Measurements from ENCODE around the gene SLC17A4. TPM values are rescaled to one million over a fixed set of nuclear protein-coding genes. Genes with fewer than 3 reads are reported as not detected.

Gene SLC17A4
- total RNA-seq, 1 experiment from 2014 or later = not detected

DNA sequence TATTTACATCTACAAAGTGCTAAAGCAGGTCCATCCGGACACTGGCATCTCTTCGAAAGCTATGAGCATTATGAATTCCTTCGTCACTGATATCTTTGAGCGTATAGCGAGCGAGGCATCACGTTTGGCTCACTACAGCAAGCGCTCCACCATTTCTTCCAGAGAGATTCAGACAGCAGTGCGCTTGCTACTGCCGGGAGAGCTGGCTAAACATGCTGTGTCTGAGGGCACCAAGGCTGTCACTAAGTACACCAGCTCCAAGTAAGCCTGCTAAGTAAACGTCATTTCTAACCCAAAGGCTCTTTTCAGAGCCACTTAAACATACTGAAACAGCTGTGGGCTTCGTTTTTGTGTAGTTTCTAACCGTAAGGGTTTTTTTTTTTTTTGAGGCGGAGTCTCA lies 27.5 kb upstream of the SLC17A4 start:
- no TSS peak for BruUV-seq (replicated peaks)
- Histone ChIP-seq H3K27me3 (replicated peaks; ENCODE audit: insufficient read depth, low read depth, low read length, poor library complexity) (no peaks in the 10 kb centered on the region), H3K36me3 (ENCODE audit: insufficient read depth, low read length, poor library complexity, severe bottlenecking) (no peaks in the 10 kb centered on the region), H3K27ac (ENCODE audit: low read depth, low read length, poor library complexity, severe bottlenecking) (no peak overlapping the region), H3K9me3 (ENCODE audit: low read depth, low read length, poor library complexity, severe bottlenecking) (no peaks in the 10 kb centered on the region), H3K4me1 (ENCODE audit: insufficient read depth, low read length, poor library complexity, severe bottlenecking) (no peaks in the 10 kb centered on the region), H3K4me3 (ENCODE audit: low read depth, low read length, poor library complexity, severe bottlenecking) (no peak overlapping the region)
- DNase-seq (ENCODE audit: low spot score) = no peak
- CTCF ChIA-PET = no interaction called here
- TF ChIP-seq EZH2 (IDR thresholded peaks at IDR 0.05; ENCODE audit: borderline replicate concordance, low read depth, low read length, poor library complexity, severe bottlenecking) = no peak
- TF ChIP-seq, protein P1, sequence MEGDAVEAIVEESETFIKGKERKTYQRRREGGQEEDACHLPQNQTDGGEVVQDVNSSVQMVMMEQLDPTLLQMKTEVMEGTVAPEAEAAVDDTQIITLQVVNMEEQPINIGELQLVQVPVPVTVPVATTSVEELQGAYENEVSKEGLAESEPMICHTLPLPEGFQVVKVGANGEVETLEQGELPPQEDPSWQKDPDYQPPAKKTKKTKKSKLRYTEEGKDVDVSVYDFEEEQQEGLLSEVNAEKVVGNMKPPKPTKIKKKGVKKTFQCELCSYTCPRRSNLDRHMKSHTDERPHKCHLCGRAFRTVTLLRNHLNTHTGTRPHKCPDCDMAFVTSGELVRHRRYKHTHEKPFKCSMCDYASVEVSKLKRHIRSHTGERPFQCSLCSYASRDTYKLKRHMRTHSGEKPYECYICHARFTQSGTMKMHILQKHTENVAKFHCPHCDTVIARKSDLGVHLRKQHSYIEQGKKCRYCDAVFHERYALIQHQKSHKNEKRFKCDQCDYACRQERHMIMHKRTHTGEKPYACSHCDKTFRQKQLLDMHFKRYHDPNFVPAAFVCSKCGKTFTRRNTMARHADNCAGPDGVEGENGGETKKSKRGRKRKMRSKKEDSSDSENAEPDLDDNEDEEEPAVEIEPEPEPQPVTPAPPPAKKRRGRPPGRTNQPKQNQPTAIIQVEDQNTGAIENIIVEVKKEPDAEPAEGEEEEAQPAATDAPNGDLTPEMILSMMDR (conservative IDR thresholded peaks at IDR 0.05; ENCODE audit: low read depth, low read length) = no peak
- POLR2A ChIA-PET (ENCODE audit: low non-redundant PET) = no interaction called here
- intact Hi-C loops (cut with micrococcal nuclease; ENCODE audit: unreplicated experiment) = no loop called here

DNA sequence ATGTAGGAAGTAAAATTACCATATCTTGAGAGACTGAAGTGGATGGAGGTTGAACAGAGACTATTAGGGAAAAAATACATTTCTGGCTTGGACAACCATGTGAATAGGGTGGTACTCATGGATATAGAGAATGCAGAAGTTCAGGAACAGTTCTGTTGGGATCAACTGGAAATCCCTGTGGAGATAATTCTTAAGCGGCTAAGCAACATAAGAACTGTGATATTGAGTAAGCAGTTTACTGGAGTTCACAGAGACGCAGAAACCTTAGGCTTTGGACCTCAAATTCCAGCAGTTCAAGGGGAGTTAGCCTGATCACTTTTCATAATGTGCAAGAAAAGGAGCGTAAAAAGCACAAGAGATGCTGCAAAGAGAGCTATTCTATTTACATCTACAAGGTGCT lies 23.6 kb upstream of the SLC17A4 start:
- DNase-seq (ENCODE audit: low spot score) = no peak
- no peaks in the 10 kb centered on the region for H3K9me3 ChIP-seq (ENCODE audit: low read depth, low read length, poor library complexity, severe bottlenecking)
- intact Hi-C loops (cut with micrococcal nuclease; ENCODE audit: unreplicated experiment) = no loop called here
- CTCF ChIA-PET = no interaction called here
- no peak overlapping the region for H3K27ac ChIP-seq (ENCODE audit: low read depth, low read length, poor library complexity, severe bottlenecking)
- H3K27me3 ChIP-seq (replicated peaks; ENCODE audit: insufficient read depth, low read depth, low read length, poor library complexity) = peaks cover 14% of the 10 kb centered on the region
- H3K4me1 ChIP-seq (ENCODE audit: insufficient read depth, low read length, poor library complexity, severe bottlenecking) = no peaks in the 10 kb centered on the region
- no peak for TF ChIP-seq EZH2 (IDR thresholded peaks at IDR 0.05; ENCODE audit: borderline replicate concordance, low read depth, low read length, poor library complexity, severe bottlenecking)
- TF ChIP-seq, protein P1 (conservative IDR thresholded peaks at IDR 0.05; ENCODE audit: low read depth, low read length) = no peak
- H3K4me3 ChIP-seq (ENCODE audit: low read depth, low read length, poor library complexity, severe bottlenecking) = no peak overlapping the region
- H3K36me3 ChIP-seq (ENCODE audit: insufficient read depth, low read length, poor library complexity, severe bottlenecking) = no peaks in the 10 kb centered on the region
- POLR2A ChIA-PET (ENCODE audit: low non-redundant PET) = no interaction called here
- BruUV-seq (replicated peaks) = no TSS peak

- no peak overlapping the region for H3K27ac ChIP-seq (ENCODE audit: low read depth, low read length, poor library complexity, severe bottlenecking)
- no peaks in the 10 kb centered on the region for H3K36me3 ChIP-seq (ENCODE audit: insufficient read depth, low read length, poor library complexity, severe bottlenecking)
- no peak for DNase-seq (ENCODE audit: low spot score)
- intact Hi-C loops (cut with micrococcal nuclease; ENCODE audit: unreplicated experiment) = no loop called here
- BruUV-seq (replicated peaks) = no TSS peak
- ChIA-PET CTCF (no interaction called here), POLR2A (ENCODE audit: low non-redundant PET) (no interaction called here)
- TF ChIP-seq, protein P1 (conservative IDR thresholded peaks at IDR 0.05; ENCODE audit: low read depth, low read length) = no peak
- no peak for TF ChIP-seq EZH2 (IDR thresholded peaks at IDR 0.05; ENCODE audit: borderline replicate concordance, low read depth, low read length, poor library complexity, severe bottlenecking)
- H3K9me3 ChIP-seq (ENCODE audit: low read depth, low read length, poor library complexity, severe bottlenecking) = no peaks in the 10 kb centered on the region
- H3K4me3 ChIP-seq (ENCODE audit: low read depth, low read length, poor library complexity, severe bottlenecking) = no peak overlapping the region
- peaks cover 14% of the 10 kb centered on the region for H3K27me3 ChIP-seq (replicated peaks; ENCODE audit: insufficient read depth, low read depth, low read length, poor library complexity)
- H3K4me1 ChIP-seq (ENCODE audit: insufficient read depth, low read length, poor library complexity, severe bottlenecking) = no peaks in the 10 kb centered on the region
Measured at GRCh38 chr6:25731721-25732120, 22.8 kb upstream of the SLC17A4 start.
